Breast epithelium (tissue), 3 donors: ENCODE measurements around the gene KIAA0319L.

Experiments used
- CTCF ChIP-seq, 3 donors: fragments of 450-650 bp; IDR thresholded peaks; one replicate each; pipeline ENCODE4 v1.5.1; 2016 to 2017; ENCODE audit warnings: antibody characterized with exemption in 3 of 3, mild to moderate bottlenecking in 3 of 3, moderate library complexity in 3 of 3
- POLR2A ChIP-seq: fragments of 450-650 bp; IDR thresholded peaks from one replicate; pipeline ENCODE4 v1.6.1; 2016; ENCODE audit warnings: antibody characterized with exemption, mild to moderate bottlenecking, moderate library complexity

- TF ChIP-seq CTCF (IDR thresholded peaks at IDR 0.05) = no peak
- no peak for TF ChIP-seq POLR2A
Measured at GRCh38 chr1:35603941-35604340, 46.7 kb upstream of the KIAA0319L start.
